Activated T-cell treated with anti-CD3 and anti-CD28 coated beads, Interleukin-2, amount 50 U/mL, for 72 hours (primary cell): ENCODE data around the gene IZUMO4. TPM values are rescaled to one million over a fixed set of nuclear protein-coding genes. Genes with fewer than 3 reads are reported as not detected.
"Not testable (repeated sequence)": the region's sequence is repeated elsewhere in the genome, so short reads cannot be mapped to it uniquely, and the experiment has no call there.

ENCODE experiments used
- ATAC-seq, 2 donors: fragments of 150-1000 bp; cut with Tn5 transposase; replicated peaks in 1 of 2; 2 replicates each; pipeline ENCODE4 v1.10.0; 2021; ENCODE audit warnings: moderate library complexity in 2 of 2, mild to moderate bottlenecking in 1 of 2
- DNase-seq, 2 donors: peaks; one replicate each; pipeline ENCODE4 v3.0.0; 2021 to 2022; ENCODE audit warnings: mixed read lengths in 1 of 2
- H3K27ac Mint-ChIP-seq: one replicate; pipeline ENCODE4 v1.8.0; 2022; ENCODE audit warnings: mild to moderate bottlenecking, moderate library complexity, mixed read lengths
- H3K27me3 Mint-ChIP-seq: one replicate; pipeline ENCODE4 v1.8.0; 2022; ENCODE audit warnings: low read depth, mixed read lengths
- H3K36me3 Mint-ChIP-seq, 2 donors: one replicate each; pipeline ENCODE4 v1.8.0; 2022; ENCODE audit warnings: mixed read lengths in 2 of 2, mild to moderate bottlenecking in 1 of 2; ENCODE audit not compliant: insufficient read depth in 2 of 2
- H3K4me1 Mint-ChIP-seq: one replicate; pipeline ENCODE4 v1.8.0; 2022; ENCODE audit warnings: low read depth, mixed read lengths
- H3K4me3 Mint-ChIP-seq, 2 donors: one replicate each; pipeline ENCODE4 v1.8.0; 2022; ENCODE audit warnings: mild to moderate bottlenecking in 2 of 2, mixed read lengths in 2 of 2, moderate library complexity in 2 of 2
- H3K9me3 Mint-ChIP-seq, 2 donors: one replicate each; pipeline ENCODE4 v1.8.0; 2022; ENCODE audit warnings: mixed read lengths in 2 of 2
- total RNA-seq, 2 donors: library from RNA; stranded (reverse); gene quantifications; one replicate each; pipeline ENCODE4 v1.2.3, GENCODE V29; 2022

The IZUMO4 gene
- total RNA-seq, 2 donors from 2014 or later, result 28.5 to 36.9 TPM

- H3K9me3 Mint-ChIP-seq, result no peaks in the 10 kb centered on the region
- peak overlapping the region; percentile 94 for H3K27ac Mint-ChIP-seq
- H3K27me3 Mint-ChIP-seq, result no peaks in the 10 kb centered on the region
- ATAC-seq (no peak), DNase-seq (no peak)
- peaks cover 9 to 35% of the 10 kb centered on the region in 2 donors for H3K36me3 Mint-ChIP-seq
- peaks cover 46% of the 10 kb centered on the region for H3K4me1 Mint-ChIP-seq
- H3K4me3 Mint-ChIP-seq, result peak overlapping the region; percentile 99 to 100
Measured at GRCh38 chr19:2080336-2080988, 16.3 kb upstream of the IZUMO4 start.

GRCh38 chr19:2081873-2082810 lies 14.6 kb upstream of the IZUMO4 start:
- no peaks in the 10 kb centered on the region for H3K27me3 Mint-ChIP-seq
- peak overlapping the region; percentile 99 for H3K27ac Mint-ChIP-seq
- H3K9me3 Mint-ChIP-seq, result no peaks in the 10 kb centered on the region
- peak; percentile 61 to 73 for DNase-seq
- peak; percentile 27 to 54 for ATAC-seq
- peak overlapping the region; percentile 99 to 100 for H3K4me3 Mint-ChIP-seq
- H3K36me3 Mint-ChIP-seq, result peaks cover 9 to 30% of the 10 kb centered on the region in 2 donors
- peaks cover 63% of the 10 kb centered on the region for H3K4me1 Mint-ChIP-seq

GRCh38 chr19:2083174-2083854 lies 13.4 kb upstream of the IZUMO4 start:
- no peaks in the 10 kb centered on the region for H3K9me3 Mint-ChIP-seq
- H3K36me3 Mint-ChIP-seq, result peaks cover 9 to 24% of the 10 kb centered on the region in 2 donors
- peak overlapping the region; percentile 99 for H3K27ac Mint-ChIP-seq
- H3K27me3 Mint-ChIP-seq, result no peaks in the 10 kb centered on the region
- H3K4me3 Mint-ChIP-seq, result peak overlapping the region; percentile 99 to 100
- peaks cover 75% of the 10 kb centered on the region for H3K4me1 Mint-ChIP-seq
- peak; percentile 71 to 72 for DNase-seq
- ATAC-seq, result peak; percentile 28 to 48

GRCh38 chr19:2084993-2085720 lies 11.6 kb upstream of the IZUMO4 start:
- Mint-ChIP-seq H3K27me3 (no peaks in the 10 kb centered on the region), H3K36me3 (peaks cover 9 to 19% of the 10 kb centered on the region in 2 donors), H3K4me1 (peaks cover 83% of the 10 kb centered on the region), H3K27ac (peak overlapping the region; percentile 99), H3K9me3 (no peaks in the 10 kb centered on the region), H3K4me3 (peak overlapping the region; percentile 99 to 100)
- DNase-seq (peak; percentile 95 to 97), ATAC-seq (peak; percentile 76 to 85)

GRCh38 chr19:2086695-2087620 lies 9.8 kb upstream of the IZUMO4 start:
- not testable (repeated sequence) for DNase-seq, H3K27me3 Mint-ChIP-seq, H3K9me3 Mint-ChIP-seq
- Mint-ChIP-seq H3K4me1 (peaks cover 76% of the 10 kb centered on the region), H3K4me3 (peak overlapping the region; percentile 72 to 85), H3K27ac (peak overlapping the region; percentile 72), H3K36me3 (peaks cover 9 to 13% of the 10 kb centered on the region in 2 donors)
- peak; percentile 12 to 14 for ATAC-seq

- Mint-ChIP-seq H3K4me1 (peaks cover 76% of the 10 kb centered on the region), H3K27me3 (no peaks in the 10 kb centered on the region), H3K9me3 (no peaks in the 10 kb centered on the region), H3K27ac (peak overlapping the region; percentile 72), H3K36me3 (peaks cover 9 to 12% of the 10 kb centered on the region in 2 donors), H3K4me3 (peak overlapping the region; percentile 72 to 85)
- ATAC-seq (no peak), DNase-seq (no peak)
Measured at GRCh38 chr19:2087621-2088100, 9.1 kb upstream of the IZUMO4 start.

- Mint-ChIP-seq H3K27ac (peak overlapping the region; percentile 38), H3K4me3 (peak overlapping the region; percentile 70 to 90)
Measured at GRCh38 chr19:2089001-2089711, 7.6 kb upstream of the IZUMO4 start.

GRCh38 chr19:2089727-2090053 lies 7.0 kb upstream of the IZUMO4 start:
- Mint-ChIP-seq H3K4me1 (peaks cover 89% of the 10 kb centered on the region), H3K9me3 (no peaks in the 10 kb centered on the region), H3K27me3 (no peaks in the 10 kb centered on the region), H3K4me3 (peak overlapping the region; percentile 88 to 90), H3K36me3 (peaks cover 10% of the 10 kb centered on the region in 2 donors), H3K27ac (peak overlapping the region; percentile 82)
- no peak for ATAC-seq
- no peak for DNase-seq

More at GRCh38 chr19:2089001-2089711, 7.6 kb upstream of the IZUMO4 start:
- ATAC-seq, result no peak
- DNase-seq, result no peak
- no peaks in the 10 kb centered on the region for H3K9me3 Mint-ChIP-seq
- peaks cover 84% of the 10 kb centered on the region for H3K4me1 Mint-ChIP-seq
- H3K36me3 Mint-ChIP-seq, result peaks cover 4 to 5% of the 10 kb centered on the region in 2 donors
- no peaks in the 10 kb centered on the region for H3K27me3 Mint-ChIP-seq

- H3K9me3 Mint-ChIP-seq, DNase-seq, H3K4me3 Mint-ChIP-seq, H3K27me3 Mint-ChIP-seq, H3K27ac Mint-ChIP-seq, ATAC-seq: not testable (repeated sequence)
- Mint-ChIP-seq H3K36me3 (peaks cover 10 to 12% of the 10 kb centered on the region in 2 donors), H3K4me1 (peaks cover 76% of the 10 kb centered on the region)
Measured at GRCh38 chr19:2091926-2092525, 4.7 kb upstream of the IZUMO4 start.

GRCh38 chr19:2096034-2096479 lies 658 bp upstream of the IZUMO4 start, which contains the start of gene MOB3A:
MOB3A (minus strand) TSS chr19:2096326; CDS start chr19:2078560, 17,766 bp downstream.
- peak within 1 kb of the TSS; percentile 96 for H3K27ac Mint-ChIP-seq
- H3K9me3 Mint-ChIP-seq, result no peaks in the 10 kb centered on the region
- H3K4me3 Mint-ChIP-seq, result peak within 1 kb of the TSS; percentile 99
- peak; percentile 65 to 69 for ATAC-seq
- DNase-seq, result peak; percentile 92
- H3K27me3 Mint-ChIP-seq, result no peaks in the 10 kb centered on the region
- H3K36me3 Mint-ChIP-seq, result peaks cover 10 to 12% of the 10 kb centered on the region in 2 donors
- H3K4me1 Mint-ChIP-seq, result peaks cover 36% of the 10 kb centered on the region
